Stimulated activated naive B cell treated with anti-CD40 and anti-IgM and Interleukin-4, amounts not matched to agents 10 μg/mL and 1 μg/mL and 100 μg/mL, for 72 hours (primary cell): ENCODE data around the gene CPLX1.

Source experiments
- ATAC-seq, 2 donors: fragments of 150-1000 bp; cut with Tn5 transposase; replicated peaks; 2 replicates each; pipeline ENCODE4 v1.10.0; 2021; ENCODE audit warnings: moderate library complexity in 1 of 2
- DNase-seq: peaks from one replicate; pipeline ENCODE4 v3.0.0; 2021
- H3K27ac Mint-ChIP-seq: one replicate; pipeline ENCODE4 v1.8.0; 2022; ENCODE audit warnings: mild to moderate bottlenecking, mixed read lengths
- H3K27me3 Mint-ChIP-seq, 2 donors: one replicate each; pipeline ENCODE4 v1.8.0; 2022; ENCODE audit warnings: mixed read lengths in 2 of 2
- H3K36me3 Mint-ChIP-seq, 2 donors: one replicate each; pipeline ENCODE4 v1.8.0; 2022; ENCODE audit warnings: mixed read lengths in 2 of 2, mild to moderate bottlenecking in 1 of 2
- H3K4me1 Mint-ChIP-seq, 2 donors: one replicate each; pipeline ENCODE4 v1.8.0; 2022; ENCODE audit warnings: mixed read lengths in 2 of 2, mild to moderate bottlenecking in 1 of 2
- H3K4me3 Mint-ChIP-seq, 2 donors: one replicate each; pipeline ENCODE4 v1.8.0; 2022; ENCODE audit warnings: mild to moderate bottlenecking in 2 of 2, mixed read lengths in 2 of 2, moderate library complexity in 1 of 2
- H3K9me3 Mint-ChIP-seq, 2 donors: one replicate each; pipeline ENCODE4 v1.8.0; 2022; ENCODE audit warnings: mixed read lengths in 2 of 2, mild to moderate bottlenecking in 1 of 2

Gene CPLX1

GRCh38 chr4:825971-826330 lies at the start of gene CPLX1:
Gene CPLX1 (minus strand): TSS chr4:826129. CDS start chr4:824522, 1,607 bp downstream.
- Mint-ChIP-seq H3K4me3 (peak within 1 kb of the TSS; percentile 54 to 61), H3K27ac (peak within 1 kb of the TSS; percentile 78), H3K27me3 (peaks cover 63 to 74% of the 10 kb centered on the region in 2 donors), H3K4me1 (peaks cover 2 to 8% of the 10 kb centered on the region in 2 donors), H3K9me3 (no peaks in the 10 kb centered on the region), H3K36me3 (no peaks in the 10 kb centered on the region)
- DNase-seq (no peak), ATAC-seq (peak; percentile 15 to 21)

GRCh38 chr4:874971-875817 lies 49.3 kb upstream of the CPLX1 start:
- DNase-seq (no peak), ATAC-seq (no peak)
- Mint-ChIP-seq H3K36me3 (peaks cover 59 to 70% of the 10 kb centered on the region in 2 donors), H3K4me1 (peaks cover 5 to 8% of the 10 kb centered on the region in 2 donors), H3K9me3 (no peaks in the 10 kb centered on the region), H3K27me3 (no peaks in the 10 kb centered on the region), H3K27ac (peak overlapping the region; percentile 51), H3K4me3 (no peak overlapping the region)

- Mint-ChIP-seq H3K9me3 (no peaks in the 10 kb centered on the region), H3K36me3 (peaks cover 55 to 68% of the 10 kb centered on the region in 2 donors), H3K4me1 (no peaks in the 10 kb centered on the region), H3K4me3 (no peak overlapping the region), H3K27me3 (no peaks in the 10 kb centered on the region), H3K27ac (no peak overlapping the region)
- no peak for DNase-seq
- ATAC-seq = no peak
Measured at GRCh38 chr4:874056-874455, 48.1 kb upstream of the CPLX1 start.

- H3K27me3 Mint-ChIP-seq = no peaks in the 10 kb centered on the region
- H3K4me3 Mint-ChIP-seq = no peak overlapping the region
- no peaks in the 10 kb centered on the region for H3K4me1 Mint-ChIP-seq
- H3K36me3 Mint-ChIP-seq = peaks cover 55 to 73% of the 10 kb centered on the region in 2 donors
- DNase-seq (no peak), ATAC-seq (no peak)
- no peak overlapping the region for H3K27ac Mint-ChIP-seq
- no peaks in the 10 kb centered on the region for H3K9me3 Mint-ChIP-seq
Measured at GRCh38 chr4:872241-872981, 46.5 kb upstream of the CPLX1 start.

- Mint-ChIP-seq H3K4me3 (no peak overlapping the region), H3K27ac (no peak overlapping the region), H3K9me3 (no peaks in the 10 kb centered on the region), H3K27me3 (no peaks in the 10 kb centered on the region), H3K4me1 (no peaks in the 10 kb centered on the region), H3K36me3 (peaks cover 48 to 69% of the 10 kb centered on the region in 2 donors)
- DNase-seq = no peak
- no peak for ATAC-seq
Measured at GRCh38 chr4:871484-871883, 45.6 kb upstream of the CPLX1 start.

GRCh38 chr4:870951-871350 lies 45.0 kb upstream of the CPLX1 start:
- peaks cover 51 to 67% of the 10 kb centered on the region in 2 donors for H3K36me3 Mint-ChIP-seq
- H3K27ac Mint-ChIP-seq = no peak overlapping the region
- H3K27me3 Mint-ChIP-seq = no peaks in the 10 kb centered on the region
- no peak for DNase-seq
- ATAC-seq = no peak
- no peaks in the 10 kb centered on the region for H3K4me1 Mint-ChIP-seq
- H3K9me3 Mint-ChIP-seq = no peaks in the 10 kb centered on the region
- H3K4me3 Mint-ChIP-seq = no peak overlapping the region

GRCh38 chr4:869776-870175 lies 43.8 kb upstream of the CPLX1 start:
- Mint-ChIP-seq H3K27me3 (no peaks in the 10 kb centered on the region), H3K9me3 (no peaks in the 10 kb centered on the region), H3K4me3 (no peak overlapping the region), H3K4me1 (no peaks in the 10 kb centered on the region), H3K36me3 (peaks cover 55 to 66% of the 10 kb centered on the region in 2 donors), H3K27ac (no peak overlapping the region)
- no peak for ATAC-seq
- no peak for DNase-seq

GRCh38 chr4:868421-868820 lies 42.5 kb upstream of the CPLX1 start:
- no peak for DNase-seq
- H3K36me3 Mint-ChIP-seq = peaks cover 51 to 63% of the 10 kb centered on the region in 2 donors
- H3K27me3 Mint-ChIP-seq = no peaks in the 10 kb centered on the region
- H3K4me3 Mint-ChIP-seq = no peak overlapping the region
- no peaks in the 10 kb centered on the region for H3K9me3 Mint-ChIP-seq
- no peaks in the 10 kb centered on the region for H3K4me1 Mint-ChIP-seq
- no peak overlapping the region for H3K27ac Mint-ChIP-seq
- ATAC-seq = no peak

- ATAC-seq = no peak
- no peak overlapping the region for H3K4me3 Mint-ChIP-seq
Measured at GRCh38 chr4:867526-868250, 41.8 kb upstream of the CPLX1 start.

GRCh38 chr4:866761-867390 lies 40.9 kb upstream of the CPLX1 start:
- peaks cover 54 to 70% of the 10 kb centered on the region in 2 donors for H3K36me3 Mint-ChIP-seq
- H3K27ac Mint-ChIP-seq = no peak overlapping the region
- H3K27me3 Mint-ChIP-seq = no peaks in the 10 kb centered on the region
- no peaks in the 10 kb centered on the region for H3K4me1 Mint-ChIP-seq
- DNase-seq (no peak), ATAC-seq (no peak)
- no peak overlapping the region for H3K4me3 Mint-ChIP-seq
- H3K9me3 Mint-ChIP-seq = no peaks in the 10 kb centered on the region

More at GRCh38 chr4:867526-868250, 41.8 kb upstream of the CPLX1 start:
- H3K9me3 Mint-ChIP-seq = no peaks in the 10 kb centered on the region
- H3K36me3 Mint-ChIP-seq = peaks cover 52 to 65% of the 10 kb centered on the region in 2 donors
- H3K4me1 Mint-ChIP-seq = no peaks in the 10 kb centered on the region
- H3K27me3 Mint-ChIP-seq = no peaks in the 10 kb centered on the region
- H3K27ac Mint-ChIP-seq = no peak overlapping the region
- no peak for DNase-seq

- Mint-ChIP-seq H3K36me3 (peaks cover 57 to 69% of the 10 kb centered on the region in 2 donors), H3K4me3 (no peak overlapping the region), H3K27ac (peak overlapping the region; percentile 81), H3K9me3 (no peaks in the 10 kb centered on the region), H3K27me3 (no peaks in the 10 kb centered on the region), H3K4me1 (no peaks in the 10 kb centered on the region)
- DNase-seq = no peak
- no peak for ATAC-seq
Measured at GRCh38 chr4:866068-866760, 40.3 kb upstream of the CPLX1 start.

GRCh38 chr4:865572-865971 lies 39.6 kb upstream of the CPLX1 start:
- Mint-ChIP-seq H3K27me3 (no peaks in the 10 kb centered on the region), H3K9me3 (no peaks in the 10 kb centered on the region), H3K27ac (no peak overlapping the region), H3K4me1 (no peaks in the 10 kb centered on the region), H3K4me3 (no peak overlapping the region), H3K36me3 (peaks cover 59 to 71% of the 10 kb centered on the region in 2 donors)
- ATAC-seq = no peak
- DNase-seq = no peak

GRCh38 chr4:865121-865465 lies 39.2 kb upstream of the CPLX1 start:
- DNase-seq = no peak
- Mint-ChIP-seq H3K36me3 (peaks cover 59 to 70% of the 10 kb centered on the region in 2 donors), H3K27me3 (no peaks in the 10 kb centered on the region), H3K27ac (no peak overlapping the region), H3K4me3 (no peak overlapping the region), H3K4me1 (no peaks in the 10 kb centered on the region), H3K9me3 (no peaks in the 10 kb centered on the region)
- ATAC-seq = no peak
